B cell (primary cell): ENCODE results near the gene OPN4. TPM values are rescaled to one million over a fixed set of nuclear protein-coding genes. Genes with fewer than 3 reads are reported as not detected.

ENCODE experiments used
- ATAC-seq: fragments of 200-7000 bp; cut with Tn5 transposase; one replicate; pipeline ENCODE4 v1.10.0; 2021; ENCODE audit warnings: low read depth, mild to moderate bottlenecking, moderate number of reproducible peaks, moderate library complexity
- CTCF ChIA-PET: fragments of 350-600 bp; sonication (Branson Sonifier 250); formaldehyde crosslinking; loops from one replicate; lab custom pipeline; 2021; ENCODE audit warnings: antibody characterized with exemption, inconsistent platforms; lab: Charles Lee
- POLR2A ChIA-PET: fragments of 350-600 bp; sonication (Branson Sonifier 250); formaldehyde crosslinking; loops from one replicate; lab custom pipeline; 2021; ENCODE audit warnings: antibody characterized with exemption; lab: Charles Lee
- DNase-seq: peaks from one replicate; pipeline ENCODE4 v3.0.0; 2013
- H2AFZ ChIP-seq: 2 replicates; pipeline ENCODE4 v1.6.1; 2012; ENCODE audit warnings: mild to moderate bottlenecking, low read depth, low read length; ENCODE audit not compliant: insufficient read depth, poor library complexity, severe bottlenecking
- H3K27ac ChIP-seq, 2 donors: 1 replicate in 1 of 2; 2 replicates in 1 of 2; pipeline ENCODE4 v1.5.1; 2012 to 2013; ENCODE audit warnings: low read length in 2 of 2, mild to moderate bottlenecking in 2 of 2, moderate library complexity in 1 of 2
- H3K27me3 ChIP-seq, 4 experiments: fragments of 200-600 bp in 1 of 4; sonication (generic) in 1 of 4; replicated peaks in 1 of 4; 1 replicate in 2 of 4; 2 replicates in 2 of 4; pipeline versions ENCODE4 v1.6.1 to v1.7.0; 2013 to 2016; ENCODE audit warnings: low read length in 3 of 4, mild to moderate bottlenecking in 2 of 4, mixed read lengths in 1 of 4, moderate library complexity in 1 of 4; ENCODE audit not compliant: insufficient read depth in 4 of 4, control insufficient read depth in 3 of 4; ENCODE audit errors: control extremely low read depth in 1 of 4
- H3K36me3 ChIP-seq, 2 experiments: replicated peaks in 1 of 2; 1 replicate in 1 of 2; 2 replicates in 1 of 2; pipeline versions ENCODE4 v1.6.1 to v1.7.1; 2013; ENCODE audit warnings: low read length in 1 of 2; ENCODE audit not compliant: insufficient read depth in 2 of 2, control insufficient read depth in 1 of 2; ENCODE audit errors: control extremely low read depth in 1 of 2, extremely low read depth in 1 of 2
- H3K4me1 ChIP-seq, 2 donors: fragments of 200-600 bp in 1 of 2; sonication (generic) in 1 of 2; 1 replicate in 1 of 2; 2 replicates in 1 of 2; pipeline versions ENCODE4 v1.5.1 to v1.6.1; 2013 to 2017; ENCODE audit warnings: low read length in 2 of 2; ENCODE audit not compliant: control insufficient read depth in 2 of 2, insufficient read depth in 2 of 2
- H3K4me2 ChIP-seq: replicated peaks from 2 replicates; pipeline ENCODE3; 2012; ENCODE audit warnings: mild to moderate bottlenecking, low read depth, low read length; ENCODE audit not compliant: poor library complexity, severe bottlenecking
- H3K4me3 ChIP-seq, 5 experiments: fragments of 200-600 bp in 1 of 5; sonication (generic) in 1 of 5; 1 replicate in 3 of 5; 2 replicates in 2 of 5; pipeline versions ENCODE4 v1.5.1 to v1.7.0; 2011 to 2016; ENCODE audit warnings: low read length in 4 of 5, mild to moderate bottlenecking in 4 of 5, low read depth in 2 of 5, control low read depth in 1 of 5, moderate library complexity in 1 of 5; ENCODE audit not compliant: insufficient read depth in 1 of 5; ENCODE audit errors: control extremely low read depth in 1 of 5, extremely low read depth in 1 of 5
- H3K79me2 ChIP-seq: fragments of 200-600 bp; sonication (generic); one replicate; pipeline ENCODE4 v1.6.0; 2016; ENCODE audit warnings: low read length; ENCODE audit not compliant: control insufficient read depth, insufficient read depth
- H3K9ac ChIP-seq: fragments of 200-600 bp; sonication (generic); 2 replicates; pipeline ENCODE4 v1.6.1; 2017; ENCODE audit warnings: mild to moderate bottlenecking, low read length, moderate library complexity
- H3K9me3 ChIP-seq, 3 donors: one replicate each; pipeline versions ENCODE4 v1.6.1 to v1.7.1; 2013; ENCODE audit warnings: low read length in 2 of 3; ENCODE audit not compliant: control insufficient read depth in 2 of 3, insufficient read depth in 1 of 3; ENCODE audit errors: control extremely low read depth in 1 of 3
- H4K20me1 ChIP-seq: 2 replicates; pipeline ENCODE4 v1.6.0; 2012; ENCODE audit warnings: mild to moderate bottlenecking, low read length; ENCODE audit not compliant: insufficient read depth, control insufficient read depth, poor library complexity, severe bottlenecking
- H3K27ac Mint-ChIP-seq: one replicate; pipeline ENCODE4 v1.8.0; 2021; ENCODE audit warnings: mixed read lengths
- H3K27me3 Mint-ChIP-seq: one replicate; pipeline ENCODE4 v1.8.0; 2021; ENCODE audit warnings: mixed read lengths
- H3K4me1 Mint-ChIP-seq: one replicate; pipeline ENCODE4 v1.8.0; 2021; ENCODE audit warnings: mixed read lengths
- H3K4me3 Mint-ChIP-seq: one replicate; pipeline ENCODE4 v1.8.0; 2021; ENCODE audit warnings: mixed read lengths
- H3K9me3 Mint-ChIP-seq: one replicate; pipeline ENCODE4 v1.8.0; 2022; ENCODE audit warnings: mixed read lengths; ENCODE audit not compliant: insufficient read depth
- CTCF ChIP-seq: fragments of 200-600 bp; IDR thresholded peaks from one replicate; pipeline ENCODE4 v1.8.0; 2022; ENCODE audit warnings: antibody characterized with exemption, mild to moderate bottlenecking
- EZH2 ChIP-seq: IDR thresholded peaks from 2 replicates; pipeline ENCODE4 v1.6.1; 2012; ENCODE audit warnings: borderline replicate concordance, low read depth, mild to moderate bottlenecking, moderate library complexity, low read length; ENCODE audit not compliant: insufficient read depth, poor library complexity, severe bottlenecking
- WGBS: methylation state at CpG from one replicate; pipeline ENCODE4 v1.1.5; 2013; ENCODE audit warnings: missing lambda C conversion rate; ENCODE audit not compliant: insufficient coverage; 5-methylcytosine and 5-hydroxymethylcytosine counted together
- intact Hi-C: fragments of 100-400 bp; cut with micrococcal nuclease; formaldehyde crosslinking; loops from one replicate; pipeline ENCODE4 v1.10.0; 2022
- polyA plus RNA-seq: library from polyadenylated mRNA; depleted of rRNA; stranded (reverse); fragments of >200 nt; gene quantifications from 2 replicates; pipeline ENCODE4 v1.2.3, GENCODE V29; 2012
- total RNA-seq, 2 donors: library from RNA; stranded (reverse); fragments of 120-200 nt in 1 of 2; gene quantifications; 1 replicate in 1 of 2; 2 replicates in 1 of 2; pipeline versions ENCODE4 v1.2.3 to v1.2.4, GENCODE V29; 2013 to 2022

Gene OPN4
- total and polyA plus RNA-seq, 2 donors (not counting 1 experiment from before 2014, with no cell fraction given), result not detected

DNA sequence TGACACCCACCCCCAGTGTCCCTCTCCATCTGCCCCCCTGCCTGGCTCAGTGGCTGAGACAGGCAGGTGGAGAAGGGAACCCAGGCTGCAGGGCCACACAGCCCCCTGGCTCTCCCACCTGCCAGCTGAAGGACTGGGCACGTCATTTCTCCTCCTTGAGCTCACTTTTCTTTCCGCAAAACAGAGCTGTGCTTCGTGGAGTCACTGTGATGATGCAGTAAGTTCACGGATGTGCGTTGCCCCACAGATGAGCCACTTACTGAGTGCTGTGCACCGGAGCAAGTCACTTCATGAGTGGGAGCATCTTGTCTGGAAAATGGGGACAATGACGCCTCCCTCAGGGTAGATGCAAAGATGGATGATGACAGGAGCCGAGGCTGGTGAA is 2.7 kb downstream of the OPN4 start:
- no peaks in the 10 kb centered on the region for H3K79me2 ChIP-seq
- no peak overlapping the region for H3K27ac ChIP-seq
- H3K4me3 ChIP-seq, result no peak overlapping the region
- ChIA-PET POLR2A (no interaction called here), CTCF (no interaction called here)
- no peak overlapping the region for H3K27ac Mint-ChIP-seq
- TF ChIP-seq EZH2 (no peak), CTCF (no peak)
- ATAC-seq, result no peak
- no peak overlapping the region for H3K4me3 Mint-ChIP-seq
- no peaks in the 10 kb centered on the region for H3K9me3 ChIP-seq
- no peak overlapping the region for H3K9ac ChIP-seq
- H3K4me2 ChIP-seq, result no peak overlapping the region
- intact Hi-C loops, result no loop called here
- H3K9me3 Mint-ChIP-seq, result no peaks in the 10 kb centered on the region
- no peak overlapping the region for H2AFZ ChIP-seq
- no peaks in the 10 kb centered on the region for H3K4me1 Mint-ChIP-seq
- no peaks in the 10 kb centered on the region for H4K20me1 ChIP-seq
- H3K27me3 ChIP-seq, result no peaks in the 10 kb centered on the region
- H3K4me1 ChIP-seq, result no peaks in the 10 kb centered on the region
- no peak for DNase-seq
- peaks cover 5% of the 10 kb centered on the region for H3K27me3 Mint-ChIP-seq
- no peaks in the 10 kb centered on the region for H3K36me3 ChIP-seq
- 92% methylated on average over 8 of the region's 8 CpGs for WGBS

- Histone ChIP-seq H3K79me2 (no peaks in the 10 kb centered on the region), H3K36me3 (no peaks in the 10 kb centered on the region), H4K20me1 (no peaks in the 10 kb centered on the region), H3K4me1 (no peaks in the 10 kb centered on the region), H3K4me3 (no peak overlapping the region), H3K9me3 (no peaks in the 10 kb centered on the region), H3K27me3 (no peaks in the 10 kb centered on the region), H3K4me2 (no peak overlapping the region), H3K27ac (no peak overlapping the region), H3K9ac (no peak overlapping the region), H2AFZ (no peak overlapping the region)
- TF ChIP-seq CTCF (no peak), EZH2 (no peak)
- POLR2A ChIA-PET, result no interaction called here
- Mint-ChIP-seq H3K4me1 (no peaks in the 10 kb centered on the region), H3K4me3 (no peak overlapping the region), H3K27ac (no peak overlapping the region), H3K9me3 (no peaks in the 10 kb centered on the region), H3K27me3 (peaks cover 5% of the 10 kb centered on the region)
- 77% methylated on average over 19 of the region's 19 CpGs for WGBS
- CTCF ChIA-PET, result no interaction called here
- intact Hi-C loops, result no loop called here
- DNase-seq (no peak), ATAC-seq (no peak)
Measured at GRCh38 chr10:86657396-86658011, 3.2 kb downstream of the OPN4 start.
